Measurements from ENCODE around the gene SSX2IP. TPM values are rescaled to one million over a fixed set of nuclear protein-coding genes. Genes with fewer than 3 reads are reported as not detected.
"Not testable (repeated sequence)": the region's sequence is repeated elsewhere in the genome, so short reads cannot be mapped to it uniquely, and the experiment has no call there.

The SSX2IP gene
- total RNA-seq, 2 donors from 2014 or later: 4.7 to 8.6 TPM

DNA sequence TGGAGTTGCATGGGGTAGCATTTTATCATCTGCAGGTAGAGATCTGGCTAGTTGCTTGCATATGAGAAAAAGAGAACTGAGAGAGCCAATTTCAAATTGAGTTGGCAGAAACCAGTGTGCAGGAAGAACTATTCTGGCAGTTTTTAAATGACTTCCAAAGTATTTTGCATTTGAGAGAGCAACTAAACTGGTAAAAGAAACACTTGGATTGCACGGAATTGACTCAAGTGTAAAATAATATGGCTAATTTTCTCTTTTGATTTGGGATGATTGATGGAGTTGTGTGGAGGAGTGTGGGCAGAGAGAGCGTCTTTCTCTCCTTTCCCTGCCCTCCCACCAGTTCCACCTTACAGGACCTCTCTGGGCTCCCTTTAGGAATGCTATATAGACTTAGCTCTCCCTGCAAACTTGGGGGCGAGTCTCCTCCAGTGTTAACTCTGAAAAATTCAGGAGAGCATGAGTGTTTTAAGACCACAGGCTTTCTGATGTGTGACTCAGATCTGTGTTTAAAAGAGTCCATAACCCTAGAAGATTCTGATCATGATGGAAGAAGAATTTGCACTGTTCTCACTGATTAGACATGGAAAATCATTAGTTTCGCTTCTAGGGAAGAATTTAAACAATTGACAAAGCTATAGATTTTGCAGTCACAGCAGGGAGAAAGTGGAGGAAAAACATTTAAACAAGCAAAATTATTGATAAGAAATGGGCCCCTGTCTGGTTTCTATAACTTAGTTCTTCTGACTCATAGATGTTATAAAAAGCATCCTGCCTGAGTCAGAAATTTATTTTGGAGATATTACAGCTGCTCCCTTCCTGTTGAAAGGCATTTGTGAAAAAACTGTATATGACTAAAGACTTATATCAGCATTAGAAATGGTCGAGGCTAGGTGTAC is 91.2 kb downstream of the SSX2IP start:
- DNase-seq (ENCODE audit: low spot score): no peak
- intact Hi-C loops (cut with DNase I): no loop called here

- no peak for DNase-seq (ENCODE audit: low spot score)
- intact Hi-C loops (cut with DNase I): no loop called here
Observed at GRCh38 chr1:84598418-84598817, 91.8 kb downstream of the SSX2IP start.

GRCh38 chr1:84597011-84597410 is 93.2 kb downstream of the SSX2IP start:
- intact Hi-C loops (cut with DNase I): no loop called here
- no peak for DNase-seq (ENCODE audit: low spot score)

DNA sequence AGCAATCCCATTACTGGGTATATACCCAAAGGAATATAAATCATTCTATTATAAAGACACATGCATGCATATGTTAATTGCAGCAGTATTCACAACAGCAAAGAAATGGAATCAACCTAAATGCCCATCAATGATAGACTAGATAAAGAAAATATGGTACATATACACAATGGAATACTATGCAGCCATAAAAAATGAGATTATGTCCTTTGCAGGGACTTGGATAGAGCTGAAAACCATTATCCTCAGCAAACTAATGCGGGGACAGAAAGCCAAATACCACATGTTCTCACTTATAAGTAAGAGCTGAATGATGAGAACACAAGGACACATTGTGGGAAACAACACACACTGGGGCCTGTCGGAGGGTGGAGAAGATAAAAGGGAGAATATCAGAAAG is 95.3 kb downstream of the SSX2IP start:
- DNase-seq (ENCODE audit: low spot score); intact Hi-C loops (cut with DNase I): not testable (repeated sequence)

Other genes starting within 250 kb of the SSX2IP start
- gene RPF1, start 211.2 kb downstream of the SSX2IP start, total RNA-seq: 10 to 100 TPM; 23.2 to 27.3 TPM
- gene SPATA1, start 184.1 kb downstream of the SSX2IP start, total RNA-seq: 1 to 10 TPM; 1.0 to 2.6 TPM
- 10 to 100 TPM; 66.1 to 67.7 TPM for gene GNG5, start 183.9 kb downstream of the SSX2IP start, total RNA-seq
- 10 to 100 TPM; 20.5 to 23.5 TPM for gene CTBS, start 116.0 kb downstream of the SSX2IP start, total RNA-seq
- gene LPAR3, start 202.7 kb upstream of the SSX2IP start, total RNA-seq: not detected

All from posterior vena cava (tissue), 2 donors.